Skeletal muscle satellite cell (primary cell): Measurements from ENCODE around the gene C1orf159.
"Not testable (repeated sequence)": the region's sequence is repeated elsewhere in the genome, so short reads cannot be mapped to it uniquely, and the experiment has no call there.

Experiments used
- H3K27me3 ChIP-seq: 2 replicates; pipeline ENCODE4 v1.7.0; 2013; ENCODE audit warnings: low read length; ENCODE audit not compliant: control insufficient read depth, insufficient read depth
- H3K36me3 ChIP-seq: 2 replicates; pipeline ENCODE4 v1.7.0; 2013; ENCODE audit warnings: mild to moderate bottlenecking, control low read depth, low read length; ENCODE audit not compliant: insufficient read depth
- H3K4me1 ChIP-seq: 2 replicates; pipeline ENCODE4 v1.7.0; 2013; ENCODE audit warnings: low read length; ENCODE audit not compliant: control insufficient read depth, insufficient read depth
- H3K4me2 ChIP-seq: 2 replicates; pipeline ENCODE4 v1.7.0; 2013; ENCODE audit warnings: mild to moderate bottlenecking, low read length
- H3K4me3 ChIP-seq: 2 replicates; pipeline ENCODE4 v1.7.0; 2013; ENCODE audit warnings: low read length
- H3K9ac ChIP-seq: 2 replicates; pipeline ENCODE4 v1.7.0; 2013; ENCODE audit warnings: mild to moderate bottlenecking, low read depth, low read length, moderate library complexity
- H3K9me3 ChIP-seq: replicated peaks from 2 replicates; pipeline ENCODE4 v1.7.0; 2013; ENCODE audit warnings: mild to moderate bottlenecking, control low read depth, low read length

Gene C1orf159

DNA sequence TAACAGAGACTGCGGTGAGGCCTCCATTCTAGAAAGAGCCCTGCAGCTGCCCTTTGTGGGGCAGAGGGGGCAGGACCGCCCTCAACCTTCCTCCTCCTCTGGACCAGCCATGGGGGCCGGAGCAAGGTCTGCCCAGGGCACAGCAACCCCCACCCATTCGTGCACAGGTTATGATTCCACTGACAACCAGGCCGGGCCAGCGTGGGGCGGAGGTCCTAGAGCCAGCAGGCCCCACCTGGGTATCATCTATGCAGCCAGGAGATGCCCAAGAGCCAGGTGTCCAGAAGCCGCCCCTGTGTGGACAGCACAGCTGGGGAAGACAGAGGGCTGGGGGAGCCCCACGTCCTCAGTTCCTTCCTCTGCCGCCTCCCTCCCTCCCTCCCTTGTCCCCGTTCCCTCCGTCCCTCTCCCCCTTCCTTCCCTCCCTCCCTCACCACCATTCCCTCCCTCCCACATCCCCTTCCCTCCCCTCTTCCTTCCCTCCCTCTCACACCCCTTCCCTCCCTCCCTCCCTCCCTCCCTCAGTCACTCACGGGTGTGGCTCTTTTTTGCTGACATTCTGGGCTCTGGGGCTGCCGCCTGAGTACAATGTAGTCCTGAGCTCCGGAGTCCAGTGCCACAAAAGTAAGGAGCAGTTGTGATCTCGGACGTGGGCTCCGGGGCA lies 54.1 kb downstream of the C1orf159 start:
- peaks cover 28% of the 10 kb centered on the region for H3K27me3 ChIP-seq

DNA sequence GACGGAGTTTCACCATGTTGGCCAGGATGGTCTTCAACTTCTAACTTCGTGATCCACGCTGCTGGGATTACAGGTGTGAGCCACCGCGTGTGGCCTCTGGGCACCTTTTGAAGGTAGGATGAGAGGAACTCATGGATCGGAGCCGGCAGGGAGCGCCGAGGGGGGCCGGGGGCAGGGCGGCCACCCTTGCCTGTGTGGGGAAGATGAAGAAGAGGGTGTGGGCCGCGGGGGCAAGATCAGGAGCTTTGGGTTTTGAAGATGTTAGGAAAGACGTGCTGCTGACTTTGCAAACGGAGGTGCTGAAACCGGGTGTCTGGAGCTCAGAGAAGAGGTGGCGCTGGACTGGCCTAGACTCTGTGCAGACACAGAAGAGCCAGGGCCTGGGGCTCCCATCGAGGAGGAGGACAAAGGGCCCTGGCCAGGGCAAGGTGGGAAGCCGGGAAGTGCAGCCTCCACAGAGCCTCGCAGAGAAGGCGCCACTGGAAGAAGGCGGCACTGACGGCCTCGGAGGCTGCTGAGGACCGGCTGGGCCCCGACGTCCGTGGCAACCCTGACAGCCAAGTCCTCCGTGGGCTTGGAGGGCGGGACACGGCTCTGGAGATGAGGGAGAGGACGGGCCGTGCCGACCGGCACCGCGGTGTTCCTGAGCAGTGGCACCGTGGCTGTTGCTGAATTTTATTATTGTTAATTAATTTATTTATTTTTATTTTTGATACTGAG lies 55.4 kb downstream of the C1orf159 start:
- no peaks in the 10 kb centered on the region for H3K36me3 ChIP-seq
- H3K4me3 ChIP-seq = no peak overlapping the region
- H3K4me2 ChIP-seq = peak overlapping the region; percentile 94
- H3K27me3 ChIP-seq = peaks cover 28% of the 10 kb centered on the region
- peaks cover 27% of the 10 kb centered on the region for H3K4me1 ChIP-seq
- no peak overlapping the region for H3K9ac ChIP-seq
- H3K9me3 ChIP-seq = no peaks in the 10 kb centered on the region

More for the DNA sequence above, 54.1 kb downstream of the C1orf159 start:
- Histone ChIP-seq H3K4me3 (no peak overlapping the region), H3K4me1 (peaks cover 27% of the 10 kb centered on the region), H3K4me2 (no peak overlapping the region), H3K9me3 (no peaks in the 10 kb centered on the region), H3K9ac (no peak overlapping the region), H3K36me3 (no peaks in the 10 kb centered on the region)

DNA sequence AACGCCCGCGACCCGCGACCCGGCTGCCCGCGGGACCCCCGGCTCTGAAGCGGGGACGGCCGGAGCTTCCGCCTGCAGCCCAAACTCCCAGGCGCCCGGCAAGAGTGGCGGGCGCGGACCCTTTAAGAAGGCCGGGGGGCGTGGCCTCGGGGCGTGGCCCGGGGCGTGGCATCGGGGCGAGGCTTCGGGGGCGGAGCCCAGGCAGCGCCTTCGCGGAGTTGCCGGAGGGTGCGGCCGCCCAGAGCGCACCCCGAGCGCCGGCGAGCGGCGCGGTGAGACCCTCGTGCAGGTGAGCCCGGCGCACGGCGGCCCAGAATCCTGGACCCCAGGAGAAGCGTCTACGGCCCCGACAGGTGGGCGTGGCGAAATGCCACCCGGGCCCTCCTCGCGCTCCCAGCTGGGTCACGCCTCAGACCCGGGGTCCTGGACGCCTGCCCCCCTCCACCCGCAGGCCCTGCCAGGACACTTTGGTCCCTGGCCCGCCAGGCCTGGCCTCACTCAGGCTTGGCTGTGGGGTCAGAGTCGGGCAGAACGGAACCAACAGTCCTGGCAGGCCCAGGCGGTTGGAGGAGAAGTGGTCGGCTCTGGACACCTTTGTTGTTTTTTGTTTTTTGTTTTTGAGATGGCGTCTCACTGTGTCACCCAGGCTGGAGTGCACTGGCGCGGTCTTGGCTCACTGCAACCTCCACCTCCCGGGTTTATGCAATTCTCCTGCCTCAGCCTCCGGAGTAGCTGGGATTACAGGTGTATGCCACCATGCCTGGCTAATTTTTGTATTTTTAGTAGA lies 56.2 kb downstream of the C1orf159 start:
- H3K4me2 ChIP-seq = peak overlapping the region; percentile 94
- H3K4me3 ChIP-seq = peak overlapping the region; percentile 71
- H3K9ac ChIP-seq = no peak overlapping the region
- H3K27me3 ChIP-seq = peaks cover 28% of the 10 kb centered on the region
- no peaks in the 10 kb centered on the region for H3K36me3 ChIP-seq
- H3K4me1 ChIP-seq = peaks cover 27% of the 10 kb centered on the region
- no peaks in the 10 kb centered on the region for H3K9me3 ChIP-seq

DNA sequence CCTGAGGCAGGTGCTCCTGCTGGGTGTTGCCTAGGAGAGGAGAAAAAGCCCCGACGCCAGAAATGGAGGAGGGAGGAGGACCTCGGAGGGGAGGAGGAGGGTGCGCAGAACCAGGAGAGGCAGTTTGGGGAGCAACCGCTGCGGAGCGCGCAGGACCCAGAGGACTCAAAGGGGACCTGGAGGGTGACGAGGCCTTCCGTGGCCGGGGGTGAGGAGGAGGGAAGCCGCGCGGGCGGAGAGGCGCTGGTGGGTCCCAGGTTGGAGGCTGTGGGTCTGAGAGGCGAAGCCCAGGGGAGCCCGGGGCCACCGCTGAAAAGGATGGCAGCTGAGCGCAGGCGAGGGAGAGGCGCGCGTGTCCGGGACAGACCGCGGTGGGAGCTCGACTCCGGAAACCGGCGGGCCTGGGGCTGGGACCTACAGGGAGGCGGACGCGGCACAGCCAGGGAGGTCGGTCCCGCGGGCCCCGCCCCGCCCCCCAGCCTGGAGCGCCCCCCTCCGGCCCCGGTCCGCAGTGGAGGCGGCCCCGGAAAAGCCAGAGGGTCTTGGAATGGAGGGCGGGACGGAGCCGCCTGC lies 56.9 kb downstream of the C1orf159 start:
- Histone ChIP-seq H3K4me1 (peaks cover 22% of the 10 kb centered on the region), H3K27me3 (peaks cover 28% of the 10 kb centered on the region), H3K9ac (no peak overlapping the region)

DNA sequence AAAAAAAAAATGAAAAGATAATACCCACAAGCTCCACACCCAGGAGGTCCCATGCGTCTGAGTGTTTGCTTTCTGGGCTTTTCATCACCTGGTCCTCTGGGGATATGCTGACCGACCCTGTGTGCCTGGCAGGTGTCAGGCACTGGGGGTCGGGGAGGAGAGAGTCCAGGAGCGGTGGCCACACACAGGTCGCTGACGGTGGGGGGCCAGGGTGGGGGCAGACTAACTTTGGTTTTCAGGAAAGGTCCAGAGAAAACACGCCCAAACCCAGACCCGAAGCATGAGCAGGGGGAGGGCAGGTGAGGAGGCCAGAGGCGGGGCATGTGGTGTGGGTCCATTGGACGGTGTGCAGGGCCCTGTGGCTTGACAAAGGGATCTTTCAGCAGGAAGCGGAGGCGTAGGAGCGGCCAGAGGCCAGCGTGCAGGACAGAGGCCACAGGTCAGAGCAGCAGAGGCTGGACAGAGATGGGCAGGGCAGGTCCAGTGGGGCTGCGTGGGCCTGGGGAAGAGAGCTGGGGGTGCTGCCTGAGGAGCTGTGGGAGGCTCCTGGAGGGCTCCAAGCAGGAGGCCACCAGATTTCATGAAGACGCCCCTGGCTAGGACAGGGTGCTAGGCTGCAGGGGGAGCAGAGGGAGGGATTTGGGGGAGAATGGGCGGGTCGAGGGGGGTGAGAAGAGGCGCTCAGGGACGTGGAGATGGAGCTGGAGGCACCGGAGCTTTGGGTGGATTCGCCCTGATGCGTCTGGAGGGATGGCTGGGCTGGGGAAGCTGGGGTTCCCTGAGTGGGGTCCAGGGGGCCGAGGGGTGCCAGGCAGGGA lies 57.6 kb downstream of the C1orf159 start:
- Histone ChIP-seq H3K4me2 (peak overlapping the region; percentile 94), H3K4me3 (no peak overlapping the region), H3K9ac (no peak overlapping the region), H3K9me3 (no peaks in the 10 kb centered on the region), H3K36me3 (no peaks in the 10 kb centered on the region), H3K4me1 (peaks cover 18% of the 10 kb centered on the region), H3K27me3 (peaks cover 28% of the 10 kb centered on the region)

More for the DNA sequence above, 56.9 kb downstream of the C1orf159 start:
- peak overlapping the region; percentile 71 for H3K4me3 ChIP-seq
- H3K4me2 ChIP-seq = peak overlapping the region; percentile 94
- H3K9me3 ChIP-seq = no peaks in the 10 kb centered on the region
- no peaks in the 10 kb centered on the region for H3K36me3 ChIP-seq

DNA sequence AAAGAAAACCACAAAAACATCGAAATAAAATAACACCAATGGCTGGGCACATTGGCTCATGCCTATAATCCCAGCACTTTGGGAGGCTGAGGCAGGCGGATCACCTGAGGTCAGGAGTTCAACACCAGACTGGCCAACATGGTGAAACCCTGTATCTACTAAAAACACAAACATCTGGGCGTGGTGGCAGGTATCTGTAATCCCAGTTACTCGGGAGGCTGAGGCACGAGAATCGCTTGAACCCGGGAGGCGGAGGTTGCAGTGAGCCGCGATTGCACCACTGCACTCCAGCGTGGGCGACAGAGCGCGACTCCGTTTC lies 58.2 kb downstream of the C1orf159 start:
- not testable (repeated sequence) for H3K9ac ChIP-seq, H3K36me3 ChIP-seq
- peaks cover 23% of the 10 kb centered on the region for H3K27me3 ChIP-seq

DNA sequence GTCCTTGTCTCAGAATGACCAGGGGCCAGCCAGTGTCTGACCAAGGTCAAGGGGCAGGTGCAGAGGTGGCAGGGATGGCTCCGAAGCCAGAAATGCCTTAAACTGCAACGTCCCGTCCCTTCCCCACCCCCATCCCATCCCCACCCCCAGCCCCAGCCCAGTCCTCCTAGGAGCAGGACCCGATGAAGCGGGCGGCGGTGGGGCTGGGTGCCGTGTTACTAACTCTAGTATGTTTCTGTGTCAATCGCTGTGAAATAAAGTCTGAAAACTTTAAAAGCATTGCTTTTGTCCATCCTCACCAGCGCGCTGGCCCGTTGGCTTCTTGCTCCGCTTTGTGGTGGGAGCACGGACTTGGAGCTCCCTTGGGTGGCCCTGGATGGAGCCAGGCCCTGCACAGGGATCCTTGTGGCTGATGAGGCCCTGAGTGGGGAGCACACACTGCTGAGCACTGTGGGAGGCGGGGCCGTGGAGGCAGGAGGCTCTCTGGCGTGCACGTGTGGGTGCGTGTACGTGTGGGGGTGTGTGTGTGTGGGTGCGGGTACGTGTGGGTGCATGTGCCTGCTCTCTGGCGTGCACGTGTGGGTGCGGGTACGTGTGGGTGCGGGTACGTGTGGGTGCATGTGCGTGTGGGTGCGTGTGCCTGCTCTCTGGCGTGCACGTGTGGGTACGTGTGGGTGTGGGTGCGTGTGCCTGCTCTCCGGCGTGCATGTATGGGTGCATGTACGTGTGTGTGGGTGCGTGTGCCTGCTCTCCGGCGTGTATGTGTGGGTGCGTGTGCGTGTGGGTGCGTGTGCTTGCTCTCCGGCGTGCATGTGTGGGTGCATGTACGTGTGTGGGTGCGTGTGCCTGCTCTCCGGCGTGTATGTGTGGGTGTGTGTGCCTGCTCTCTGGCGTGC lies 59.8 kb downstream of the C1orf159 start:
- H3K9me3 ChIP-seq = no peaks in the 10 kb centered on the region
- no peak overlapping the region for H3K4me2 ChIP-seq
- no peak overlapping the region for H3K9ac ChIP-seq
- no peak overlapping the region for H3K4me3 ChIP-seq
- peaks cover 18% of the 10 kb centered on the region for H3K4me1 ChIP-seq
- H3K27me3 ChIP-seq = peaks cover 21% of the 10 kb centered on the region
- no peaks in the 10 kb centered on the region for H3K36me3 ChIP-seq

More for the DNA sequence above, 58.2 kb downstream of the C1orf159 start:
- H3K9me3 ChIP-seq, H3K4me3 ChIP-seq, H3K4me2 ChIP-seq: not testable (repeated sequence)
- peaks cover 18% of the 10 kb centered on the region for H3K4me1 ChIP-seq

DNA sequence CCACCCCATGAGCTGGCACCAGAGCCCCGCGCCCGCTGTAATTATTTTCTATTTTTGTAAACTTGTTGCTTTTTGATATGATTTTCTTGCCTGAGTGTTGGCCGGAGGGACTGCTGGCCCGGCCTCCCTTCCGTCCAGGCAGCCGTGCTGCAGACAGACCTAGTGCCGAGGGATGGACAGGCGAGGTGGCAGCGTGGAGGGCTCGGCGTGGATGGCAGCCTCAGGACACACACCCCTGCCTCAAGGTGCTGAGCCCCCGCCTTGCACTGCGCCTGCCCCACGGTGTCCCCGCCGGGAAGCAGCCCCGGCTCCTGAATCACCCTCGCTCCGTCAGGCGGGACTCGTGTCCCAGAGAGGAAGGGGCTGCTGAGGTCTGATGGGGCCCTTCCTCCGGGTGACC lies 60.9 kb downstream of the C1orf159 start:
- H3K4me3 ChIP-seq = no peak overlapping the region
- H3K36me3 ChIP-seq = no peaks in the 10 kb centered on the region
- H3K27me3 ChIP-seq = peaks cover 14% of the 10 kb centered on the region
- peaks cover 18% of the 10 kb centered on the region for H3K4me1 ChIP-seq
- H3K9me3 ChIP-seq = no peaks in the 10 kb centered on the region
- H3K4me2 ChIP-seq = no peak overlapping the region
- no peak overlapping the region for H3K9ac ChIP-seq

DNA sequence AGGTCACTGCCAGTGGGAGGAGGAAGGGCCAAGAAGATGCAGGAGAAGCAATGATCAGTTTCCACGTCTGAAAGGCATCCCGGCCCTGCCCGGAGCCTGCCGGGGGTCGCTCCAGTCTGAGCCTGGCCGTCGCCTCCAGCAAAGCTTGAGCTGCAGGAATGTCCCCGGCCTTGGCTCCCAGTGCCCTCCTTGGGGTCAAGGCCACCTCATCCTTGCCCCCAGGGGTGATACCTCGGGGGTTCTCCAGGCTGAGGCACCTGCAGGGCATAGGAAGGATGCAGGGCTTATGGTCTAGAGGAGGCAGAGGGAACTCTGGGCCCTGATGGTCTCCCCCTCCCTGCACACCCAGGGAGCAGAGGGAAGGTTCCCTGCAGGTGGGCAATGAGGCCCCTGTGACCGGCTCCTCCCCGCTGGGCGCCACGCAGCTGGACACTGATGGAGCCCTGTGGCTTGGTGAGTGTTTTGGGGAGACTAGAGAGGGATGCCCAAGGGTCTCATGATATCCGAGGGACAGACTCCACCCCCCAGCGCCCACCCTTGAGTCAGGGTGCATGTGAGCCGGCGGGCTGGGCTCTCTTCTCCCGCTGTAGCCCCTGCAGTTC lies 61.7 kb downstream of the C1orf159 start:
- peaks cover 13% of the 10 kb centered on the region for H3K4me1 ChIP-seq
- no peaks in the 10 kb centered on the region for H3K9me3 ChIP-seq
- peaks cover 12% of the 10 kb centered on the region for H3K27me3 ChIP-seq
- H3K9ac ChIP-seq = no peak overlapping the region
- no peak overlapping the region for H3K4me2 ChIP-seq
- H3K4me3 ChIP-seq = no peak overlapping the region
- H3K36me3 ChIP-seq = no peaks in the 10 kb centered on the region

DNA sequence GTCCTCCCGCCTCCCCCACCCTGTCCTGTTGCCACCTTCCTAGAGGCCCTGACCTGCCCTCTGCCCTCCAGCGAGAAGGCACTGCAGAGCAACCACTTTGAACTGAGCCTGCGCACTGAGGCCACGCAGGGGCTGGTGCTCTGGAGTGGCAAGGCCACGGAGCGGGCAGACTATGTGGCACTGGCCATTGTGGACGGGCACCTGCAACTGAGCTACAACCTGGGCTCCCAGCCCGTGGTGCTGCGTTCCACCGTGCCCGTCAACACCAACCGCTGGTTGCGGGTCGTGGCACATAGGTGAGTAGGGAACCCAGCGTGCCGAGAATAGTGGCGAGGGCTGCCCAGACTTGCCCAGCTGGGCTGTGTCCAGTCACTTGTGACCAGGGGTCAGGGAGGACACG lies 62.2 kb downstream of the C1orf159 start:
- H3K4me2 ChIP-seq = no peak overlapping the region
- H3K4me3 ChIP-seq = no peak overlapping the region
- H3K9me3 ChIP-seq = no peaks in the 10 kb centered on the region
- H3K4me1 ChIP-seq = peaks cover 9% of the 10 kb centered on the region
- H3K36me3 ChIP-seq = no peaks in the 10 kb centered on the region
- no peak overlapping the region for H3K9ac ChIP-seq
- peaks cover 9% of the 10 kb centered on the region for H3K27me3 ChIP-seq
